Ishikawa (cell line): ENCODE results near the gene UBE2L3.

Source experiments
- EGR1 ChIP-seq: IDR thresholded peaks from 2 replicates; pipeline ENCODE4 v1.6.1; 2012
- EP300 ChIP-seq: IDR thresholded peaks from 2 replicates; pipeline ENCODE4 v1.6.1; 2012; ENCODE audit warnings: borderline replicate concordance
- NFIC ChIP-seq: IDR thresholded peaks from 2 replicates; pipeline ENCODE4 v1.6.1; 2012
- RAD21 ChIP-seq: IDR thresholded peaks from 2 replicates; pipeline ENCODE4 v1.6.1; 2012; ENCODE audit warnings: low read depth
- TAF1 ChIP-seq: IDR thresholded peaks from 2 replicates; pipeline ENCODE4 v1.6.1; 2012; ENCODE audit warnings: low read depth, mild to moderate bottlenecking
- TCF12 ChIP-seq: IDR thresholded peaks from 2 replicates; pipeline ENCODE4 v1.6.1; 2012; ENCODE audit warnings: low read depth
- TEAD4 ChIP-seq: IDR thresholded peaks from 2 replicates; pipeline ENCODE4 v1.6.1; 2012
- ZBTB7A ChIP-seq: IDR thresholded peaks from 2 replicates; pipeline ENCODE4 v1.6.1; 2012; ENCODE audit warnings: low read depth
- TF ChIP-seq, protein P1 (sequence below): IDR thresholded peaks from 2 replicates; pipeline ENCODE4 v1.6.1; 2012; ENCODE audit warnings: low read depth, mild to moderate bottlenecking

DNA sequence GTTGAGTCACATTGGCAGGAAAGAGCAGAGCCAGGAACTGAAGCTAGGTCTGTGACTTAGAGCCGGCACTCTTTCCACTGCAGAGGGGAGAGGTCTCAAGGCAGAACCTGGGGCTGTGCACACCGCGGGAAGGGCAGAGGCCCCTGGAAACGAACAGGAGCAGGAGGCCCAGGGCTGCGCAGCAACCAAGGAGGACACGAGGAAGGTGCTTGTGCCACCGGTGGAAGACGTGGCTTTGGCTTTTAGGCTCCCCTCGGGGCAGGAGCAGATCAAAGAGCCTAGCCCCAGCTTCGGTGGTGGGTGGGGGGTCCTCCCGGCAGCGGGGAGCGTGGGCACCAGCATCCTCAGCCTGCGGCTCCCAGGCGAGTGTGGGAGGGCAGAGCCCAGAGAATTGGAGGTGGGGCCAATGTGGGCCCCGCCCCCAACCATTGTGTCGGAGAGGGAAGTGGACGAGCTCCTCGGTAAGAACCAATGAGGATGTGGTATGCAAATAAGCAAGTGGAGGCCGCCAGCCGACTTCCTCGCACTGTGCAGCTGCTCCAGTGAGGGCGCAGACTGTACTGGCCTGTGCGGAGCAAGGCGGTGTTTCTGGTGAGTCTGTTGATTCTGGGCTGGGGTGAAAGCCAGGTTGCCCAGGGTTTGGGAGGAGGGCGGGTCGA is 64.9 kb downstream of the UBE2L3 start, which contains the start of gene CCDC116:
- TF ChIP-seq EGR1 = no peak
- no peak for TF ChIP-seq TAF1
- TF ChIP-seq TEAD4 = no peak
- TF ChIP-seq, protein P1, sequence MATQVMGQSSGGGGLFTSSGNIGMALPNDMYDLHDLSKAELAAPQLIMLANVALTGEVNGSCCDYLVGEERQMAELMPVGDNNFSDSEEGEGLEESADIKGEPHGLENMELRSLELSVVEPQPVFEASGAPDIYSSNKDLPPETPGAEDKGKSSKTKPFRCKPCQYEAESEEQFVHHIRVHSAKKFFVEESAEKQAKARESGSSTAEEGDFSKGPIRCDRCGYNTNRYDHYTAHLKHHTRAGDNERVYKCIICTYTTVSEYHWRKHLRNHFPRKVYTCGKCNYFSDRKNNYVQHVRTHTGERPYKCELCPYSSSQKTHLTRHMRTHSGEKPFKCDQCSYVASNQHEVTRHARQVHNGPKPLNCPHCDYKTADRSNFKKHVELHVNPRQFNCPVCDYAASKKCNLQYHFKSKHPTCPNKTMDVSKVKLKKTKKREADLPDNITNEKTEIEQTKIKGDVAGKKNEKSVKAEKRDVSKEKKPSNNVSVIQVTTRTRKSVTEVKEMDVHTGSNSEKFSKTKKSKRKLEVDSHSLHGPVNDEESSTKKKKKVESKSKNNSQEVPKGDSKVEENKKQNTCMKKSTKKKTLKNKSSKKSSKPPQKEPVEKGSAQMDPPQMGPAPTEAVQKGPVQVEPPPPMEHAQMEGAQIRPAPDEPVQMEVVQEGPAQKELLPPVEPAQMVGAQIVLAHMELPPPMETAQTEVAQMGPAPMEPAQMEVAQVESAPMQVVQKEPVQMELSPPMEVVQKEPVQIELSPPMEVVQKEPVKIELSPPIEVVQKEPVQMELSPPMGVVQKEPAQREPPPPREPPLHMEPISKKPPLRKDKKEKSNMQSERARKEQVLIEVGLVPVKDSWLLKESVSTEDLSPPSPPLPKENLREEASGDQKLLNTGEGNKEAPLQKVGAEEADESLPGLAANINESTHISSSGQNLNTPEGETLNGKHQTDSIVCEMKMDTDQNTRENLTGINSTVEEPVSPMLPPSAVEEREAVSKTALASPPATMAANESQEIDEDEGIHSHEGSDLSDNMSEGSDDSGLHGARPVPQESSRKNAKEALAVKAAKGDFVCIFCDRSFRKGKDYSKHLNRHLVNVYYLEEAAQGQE = no peak
- no peak for TF ChIP-seq ZBTB7A
- no peak for TF ChIP-seq EP300
- TF ChIP-seq RAD21 = no peak
- TF ChIP-seq TCF12 = no peak
- TF ChIP-seq NFIC = no peak
